Neural progenitor cell (in vitro differentiated cells): ENCODE data around the gene SLC7A10. TPM values are rescaled to one million over a fixed set of nuclear protein-coding genes. Genes with fewer than 3 reads are reported as not detected.

Source experiments
- DNase-seq: peaks from one replicate; pipeline ENCODE4 v3.0.0-alpha.2; 2016; ENCODE audit warnings: low spot score
- H2AFZ ChIP-seq: fragments of 200-600 bp; sonication (generic); replicated peaks from 2 replicates; pipeline ENCODE4 v1.6.1; 2016; ENCODE audit warnings: antibody characterized with exemption
- H3F3A ChIP-seq: fragments of 200-600 bp; sonication (generic); 2 replicates; pipeline ENCODE4 v1.6.1; 2016; ENCODE audit warnings: antibody characterized with exemption, low read depth
- H3K27ac ChIP-seq: fragments of 200-600 bp; sonication (generic); 2 replicates; pipeline ENCODE4 v1.5.1; 2016; ENCODE audit warnings: mild to moderate bottlenecking
- H3K27me3 ChIP-seq: fragments of 200-600 bp; sonication (generic); 2 replicates; pipeline ENCODE4 v1.6.1; 2016; ENCODE audit warnings: mild to moderate bottlenecking, moderate library complexity
- H3K36me3 ChIP-seq: fragments of 200-600 bp; sonication (generic); 2 replicates; pipeline ENCODE4 v1.5.1; 2016
- H3K4me1 ChIP-seq: fragments of 200-600 bp; sonication (generic); 2 replicates; pipeline ENCODE4 v1.6.1; 2016; ENCODE audit warnings: mixed run types
- H3K4me2 ChIP-seq: fragments of 200-600 bp; sonication (generic); 2 replicates; pipeline ENCODE4 v1.6.1; 2016
- H3K4me3 ChIP-seq: fragments of 200-600 bp; sonication (generic); 2 replicates; pipeline ENCODE4 v1.5.1; 2016
- H3K79me2 ChIP-seq: fragments of 200-600 bp; sonication (generic); 2 replicates; pipeline ENCODE4 v1.6.1; 2016; ENCODE audit warnings: low read depth
- H3K9ac ChIP-seq: fragments of 200-600 bp; sonication (generic); 2 replicates; pipeline ENCODE4 v1.6.1; 2016
- H3K9me3 ChIP-seq: fragments of 200-600 bp; sonication (generic); 2 replicates; pipeline ENCODE4 v1.5.1; 2016; ENCODE audit warnings: low read depth
- H4K20me1 ChIP-seq: fragments of 200-600 bp; sonication (generic); 2 replicates; pipeline ENCODE4 v1.6.1; 2016; ENCODE audit warnings: low read depth
- H3K27ac Mint-ChIP-seq: 3 replicates; pipeline ENCODE4 v1.8.0; 2021; ENCODE audit warnings: mixed read lengths
- H3K27me3 Mint-ChIP-seq: 2 replicates; pipeline ENCODE4 v1.8.0; 2022; ENCODE audit warnings: low read depth, mild to moderate bottlenecking, inconsistent platforms, moderate library complexity, mixed read lengths; ENCODE audit not compliant: insufficient read depth
- H3K36me3 Mint-ChIP-seq: 3 replicates; pipeline ENCODE4 v1.8.0; 2021; ENCODE audit warnings: mixed read lengths
- H3K4me1 Mint-ChIP-seq: 3 replicates; pipeline ENCODE4 v1.8.0; 2021; ENCODE audit warnings: mixed read lengths
- H3K4me3 Mint-ChIP-seq: 3 replicates; pipeline ENCODE4 v1.8.0; 2021; ENCODE audit warnings: mild to moderate bottlenecking, moderate library complexity, mixed read lengths
- H3K9me3 Mint-ChIP-seq: 3 replicates; pipeline ENCODE4 v1.8.0; 2020; ENCODE audit warnings: mixed read lengths
- CTCF ChIP-seq: fragments of 200-600 bp; sonication (generic); IDR thresholded peaks from 2 replicates; pipeline ENCODE4 v1.5.1; 2017; ENCODE audit warnings: antibody characterized with exemption, mild to moderate bottlenecking
- EZH2 ChIP-seq: fragments of 200-600 bp; sonication (generic); IDR thresholded peaks from 2 replicates; pipeline ENCODE4 v1.6.1; 2017; ENCODE audit warnings: antibody characterized with exemption, mild to moderate bottlenecking, moderate library complexity
- EZH2phosphoT487 ChIP-seq: fragments of 200-600 bp; sonication (generic); IDR thresholded peaks from 2 replicates; pipeline ENCODE4 v1.6.1; 2017; ENCODE audit warnings: antibody characterized with exemption
- total RNA-seq: library from RNA; depleted of rRNA; stranded (reverse); fragments of >200 nt; gene quantifications from 2 replicates; pipeline ENCODE4 v1.2.3, GENCODE V29; 2015; ENCODE audit warnings: low replicate concordance

SLC7A10 gene
- total RNA-seq, 1 donor from 2014 or later: 0.79 TPM

- no peak overlapping the region for H3K4me2 ChIP-seq
- no peak for TF ChIP-seq EZH2
- no peak for TF ChIP-seq EZH2phosphoT487
- no peak for TF ChIP-seq CTCF
- H3K4me3 ChIP-seq: no peak overlapping the region
- H3K9me3 Mint-ChIP-seq: peaks cover 2% of the 10 kb centered on the region
- H3K9me3 ChIP-seq: peaks cover 5% of the 10 kb centered on the region
- no peak overlapping the region for H3K27ac ChIP-seq
- no peaks in the 10 kb centered on the region for H3K36me3 Mint-ChIP-seq
- no peaks in the 10 kb centered on the region for H3K79me2 ChIP-seq
- no peak overlapping the region for H3K4me3 Mint-ChIP-seq
- no peak overlapping the region for H3K27ac Mint-ChIP-seq
- no peaks in the 10 kb centered on the region for H4K20me1 ChIP-seq
- no peaks in the 10 kb centered on the region for H3K27me3 Mint-ChIP-seq
- no peak overlapping the region for H2AFZ ChIP-seq
- no peaks in the 10 kb centered on the region for H3K36me3 ChIP-seq
- H3K4me1 Mint-ChIP-seq: no peaks in the 10 kb centered on the region
- H3K9ac ChIP-seq: no peak overlapping the region
- H3F3A ChIP-seq: no peaks in the 10 kb centered on the region
- no peaks in the 10 kb centered on the region for H3K27me3 ChIP-seq
- DNase-seq: no peak
- H3K4me1 ChIP-seq: no peaks in the 10 kb centered on the region
These were observed 15.5 kb upstream of the SLC7A10 start for GRCh38 chr19:33241091-33241529.

GRCh38 chr19:33240181-33240771 is 14.6 kb upstream of the SLC7A10 start:
- no peak for TF ChIP-seq EZH2phosphoT487
- TF ChIP-seq CTCF: no peak
- no peak for TF ChIP-seq EZH2
- Histone ChIP-seq H3K27ac (no peak overlapping the region), H4K20me1 (no peaks in the 10 kb centered on the region), H3K36me3 (no peaks in the 10 kb centered on the region), H3K4me1 (no peaks in the 10 kb centered on the region), H2AFZ (no peak overlapping the region), H3K9ac (no peak overlapping the region), H3F3A (no peaks in the 10 kb centered on the region), H3K79me2 (no peaks in the 10 kb centered on the region), H3K9me3 (no peaks in the 10 kb centered on the region), H3K4me2 (no peak overlapping the region), H3K4me3 (no peak overlapping the region), H3K27me3 (no peaks in the 10 kb centered on the region)
- H3K4me3 Mint-ChIP-seq: no peak overlapping the region
- peaks cover 2% of the 10 kb centered on the region for H3K9me3 Mint-ChIP-seq
- no peaks in the 10 kb centered on the region for H3K4me1 Mint-ChIP-seq
- no peaks in the 10 kb centered on the region for H3K36me3 Mint-ChIP-seq
- no peak overlapping the region for H3K27ac Mint-ChIP-seq
- no peak for DNase-seq
- no peaks in the 10 kb centered on the region for H3K27me3 Mint-ChIP-seq

- Histone ChIP-seq H3K27me3 (peaks cover 4% of the 10 kb centered on the region), H3F3A (no peaks in the 10 kb centered on the region), H3K4me3 (no peak overlapping the region), H3K9me3 (no peaks in the 10 kb centered on the region), H3K79me2 (no peaks in the 10 kb centered on the region), H4K20me1 (no peaks in the 10 kb centered on the region), H3K36me3 (no peaks in the 10 kb centered on the region), H2AFZ (no peak overlapping the region), H3K27ac (no peak overlapping the region), H3K4me1 (no peaks in the 10 kb centered on the region), H3K9ac (no peak overlapping the region), H3K4me2 (no peak overlapping the region)
- H3K9me3 Mint-ChIP-seq: no peaks in the 10 kb centered on the region
- no peak for DNase-seq
- H3K27ac Mint-ChIP-seq: no peak overlapping the region
- no peaks in the 10 kb centered on the region for H3K4me1 Mint-ChIP-seq
- H3K27me3 Mint-ChIP-seq: no peaks in the 10 kb centered on the region
- TF ChIP-seq CTCF (no peak), EZH2 (no peak), EZH2phosphoT487 (no peak)
- H3K36me3 Mint-ChIP-seq: no peaks in the 10 kb centered on the region
- peak overlapping the region; percentile 30 for H3K4me3 Mint-ChIP-seq
These were observed 13.7 kb upstream of the SLC7A10 start for GRCh38 chr19:33239223-33239975.
